Measurements from ENCODE around the gene MCCC2.

DNA sequence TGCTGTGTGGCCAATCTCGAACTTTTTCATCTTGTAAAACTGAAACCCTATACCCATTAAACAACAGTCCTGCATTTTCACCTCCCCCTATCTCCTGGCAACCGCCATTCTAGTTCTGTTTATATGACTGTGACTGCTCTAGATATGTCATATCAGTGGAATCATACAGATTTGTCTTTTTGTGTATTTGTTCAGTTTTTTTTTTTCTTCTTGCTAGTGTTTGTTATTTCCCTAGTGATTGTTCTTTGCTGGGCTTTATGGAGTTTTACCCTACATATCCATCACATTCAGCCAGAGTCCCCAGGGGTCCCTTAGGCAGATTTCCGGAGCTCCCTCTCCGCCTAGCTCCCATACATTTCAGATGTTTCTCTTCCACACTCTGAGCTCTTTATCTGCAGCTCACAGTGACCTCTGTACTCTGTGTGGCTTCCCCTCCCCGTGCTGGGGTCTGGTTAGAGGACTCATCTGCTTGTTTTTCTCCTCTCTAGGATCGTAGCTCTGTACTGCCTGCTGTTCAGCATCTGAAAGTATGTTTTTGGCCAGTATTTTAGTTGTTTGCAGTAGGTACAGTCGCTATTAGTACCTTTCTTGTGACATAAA lies 106.8 kb downstream of the MCCC2 start:
- no peak for TF ChIP-seq ZNF274 (IDR thresholded peaks at IDR 0.05; ENCODE audit: borderline replicate concordance, extremely low read depth, low read length)
- TF ChIP-seq, protein P1, sequence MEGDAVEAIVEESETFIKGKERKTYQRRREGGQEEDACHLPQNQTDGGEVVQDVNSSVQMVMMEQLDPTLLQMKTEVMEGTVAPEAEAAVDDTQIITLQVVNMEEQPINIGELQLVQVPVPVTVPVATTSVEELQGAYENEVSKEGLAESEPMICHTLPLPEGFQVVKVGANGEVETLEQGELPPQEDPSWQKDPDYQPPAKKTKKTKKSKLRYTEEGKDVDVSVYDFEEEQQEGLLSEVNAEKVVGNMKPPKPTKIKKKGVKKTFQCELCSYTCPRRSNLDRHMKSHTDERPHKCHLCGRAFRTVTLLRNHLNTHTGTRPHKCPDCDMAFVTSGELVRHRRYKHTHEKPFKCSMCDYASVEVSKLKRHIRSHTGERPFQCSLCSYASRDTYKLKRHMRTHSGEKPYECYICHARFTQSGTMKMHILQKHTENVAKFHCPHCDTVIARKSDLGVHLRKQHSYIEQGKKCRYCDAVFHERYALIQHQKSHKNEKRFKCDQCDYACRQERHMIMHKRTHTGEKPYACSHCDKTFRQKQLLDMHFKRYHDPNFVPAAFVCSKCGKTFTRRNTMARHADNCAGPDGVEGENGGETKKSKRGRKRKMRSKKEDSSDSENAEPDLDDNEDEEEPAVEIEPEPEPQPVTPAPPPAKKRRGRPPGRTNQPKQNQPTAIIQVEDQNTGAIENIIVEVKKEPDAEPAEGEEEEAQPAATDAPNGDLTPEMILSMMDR (IDR thresholded peaks at IDR 0.05; ENCODE audit: control extremely low read depth in 1 of 3, insufficient read depth in 1 of 3, low read depth in 1 of 3, low read length in 3 of 3): no peak
- TF ChIP-seq RAD21 (IDR thresholded peaks at IDR 0.05 in 1 of 2, conservative IDR thresholded peaks at IDR 0.05 in 1 of 2; ENCODE audit: low read depth in 2 of 2, low read length in 2 of 2): no peak
- no peak for TF ChIP-seq HDAC6 (IDR thresholded peaks at IDR 0.05; ENCODE audit: low read depth, low read length)
- TF ChIP-seq EP300 (IDR thresholded peaks at IDR 0.05; ENCODE audit: borderline replicate concordance in 1 of 2, low read depth in 2 of 2, low read length in 2 of 2): no peak
- no peak for TF ChIP-seq POLR2A (IDR thresholded peaks at IDR 0.05; ENCODE audit: control extremely low read depth in 1 of 2, low read depth in 2 of 2, low read length in 2 of 2)
- TF ChIP-seq, protein P2, sequence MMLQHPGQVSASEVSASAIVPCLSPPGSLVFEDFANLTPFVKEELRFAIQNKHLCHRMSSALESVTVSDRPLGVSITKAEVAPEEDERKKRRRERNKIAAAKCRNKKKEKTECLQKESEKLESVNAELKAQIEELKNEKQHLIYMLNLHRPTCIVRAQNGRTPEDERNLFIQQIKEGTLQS (IDR thresholded peaks at IDR 0.05; ENCODE audit: insufficient read depth, low read depth, low read length): no peak
- no peak for TF ChIP-seq JUND (IDR thresholded peaks at IDR 0.05; ENCODE audit: low read length)
- no peak for TF ChIP-seq CBX5 (IDR thresholded peaks at IDR 0.05; ENCODE audit: low read depth, low read length)
- TF ChIP-seq CEBPB (IDR thresholded peaks at IDR 0.05; ENCODE audit: low read depth, low read length): no peak
- TF ChIP-seq TEAD4 (IDR thresholded peaks at IDR 0.05; ENCODE audit: low read depth, low read length): no peak
- no peak for TF ChIP-seq EZH2 (IDR thresholded peaks at IDR 0.05; ENCODE audit: low read depth, low read length, severe bottlenecking)
- TF ChIP-seq POLR2AphosphoS5 (IDR thresholded peaks at IDR 0.05; ENCODE audit: low read depth, low read length): no peak
- no peak for TF ChIP-seq MAFK (IDR thresholded peaks at IDR 0.05; ENCODE audit: low read depth, low read length)

Measured in H1 (cell line).